ENCODE data around the gene PDZD2. TPM values are rescaled to one million over a fixed set of nuclear protein-coding genes. Genes with fewer than 3 reads are reported as not detected.

PDZD2 gene
- total and polyA plus RNA-seq, 2 experiments from 2014 or later, result 8.3 to 16.9 TPM

GRCh38 chr5:32099486-32100035 lies 460.6 kb downstream of the PDZD2 start:
- Histone ChIP-seq H3K4me1 (ENCODE audit: insufficient read depth) (no peaks in the 10 kb centered on the region), H2AFZ (no peak overlapping the region), H3K9me2 (ENCODE audit: insufficient read depth) (no peaks in the 10 kb centered on the region), H3K4me2 (no peak overlapping the region), H3F3A (replicated peaks; ENCODE audit: low read depth) (no peaks in the 10 kb centered on the region), H3K4me3 (no peak overlapping the region), H3K79me2 (replicated peaks; ENCODE audit: insufficient read depth) (no peaks in the 10 kb centered on the region), H4K20me1 (replicated peaks; ENCODE audit: insufficient read depth) (0 out of 2 replicates have a peak, but pooled peaks cover 13% of the 10 kb centered on the region), H3K27me3 (ENCODE audit: insufficient read depth) (no peaks in the 10 kb centered on the region), H3K36me3 (ENCODE audit: insufficient read depth) (peaks cover 4% of the 10 kb centered on the region), H3K27ac (ENCODE audit: low read depth) (peak overlapping the region; percentile 50; the same call in 1 of the 2 replicates)
- H3K4me3 Mint-ChIP-seq, result no peak overlapping the region
- TF ChIP-seq POLR2AphosphoS5 (IDR thresholded peaks at IDR 0.05; ENCODE audit: low read depth) (no peak), ZNF331 (CRISPR knock-in tag; IDR thresholded peaks at IDR 0.05; ENCODE audit: low read depth) (no peak), ZNF114 (CRISPR knock-in tag; IDR thresholded peaks at IDR 0.05) (no peak), CREB1 (CRISPR knock-in tag; IDR thresholded peaks at IDR 0.05; ENCODE audit: low read depth) (no peak), REST (IDR thresholded peaks at IDR 0.05; ENCODE audit: unreplicated experiment) (no peak), EZH2 (IDR thresholded peaks at IDR 0.05; ENCODE audit: low read depth, unreplicated experiment) (no peak), JUNB (IDR thresholded peaks at IDR 0.05; ENCODE audit: unreplicated experiment) (no peak), ZNF462 (CRISPR knock-in tag; IDR thresholded peaks at IDR 0.05) (no peak), STAT1 (IDR thresholded peaks at IDR 0.05; ENCODE audit: unreplicated experiment) (no peak), ETS1 (IDR thresholded peaks at IDR 0.05) (no peak), NANOG (IDR thresholded peaks at IDR 0.05; ENCODE audit: borderline replicate concordance) (no peak), EZH2phosphoT487 (IDR thresholded peaks at IDR 0.05; ENCODE audit: unreplicated experiment) (no peak), CTCF (conservative IDR thresholded peaks at IDR 0.05; ENCODE audit: low read depth in 2 of 2) (no peak)
- DNase-seq (ENCODE audit: low spot score) (no peak), ATAC-seq (no peak)
- peaks cover 54% of the 10 kb centered on the region for H3K36me3 Mint-ChIP-seq (ENCODE audit: low read depth)
- no peaks in the 10 kb centered on the region; the same call in 2 of the 3 replicates for H3K4me1 Mint-ChIP-seq
- peaks cover 10% of the 10 kb centered on the region for H3K27me3 Mint-ChIP-seq (ENCODE audit: insufficient read depth, low read depth, poor library complexity)
- no peaks in the 10 kb centered on the region for H3K9me3 Mint-ChIP-seq
- H3K27ac Mint-ChIP-seq, result peak overlapping the region; percentile 15; the same call in 1 of the 2 replicates

All from GM23338 (cell line).